GM12874 (cell line): ENCODE data around the gene ZNF362.

Experiments used
- CTCF ChIP-seq: IDR thresholded peaks from 2 replicates; pipeline ENCODE4 v1.5.1; 2011; ENCODE audit warnings: low read depth, mild to moderate bottlenecking, control low read depth, low read length, moderate library complexity; ENCODE audit not compliant: insufficient read depth

Gene ZNF362

GRCh38 chr1:33284049-33284448 lies 27.8 kb downstream of the ZNF362 start:
- no peak for TF ChIP-seq CTCF

DNA sequence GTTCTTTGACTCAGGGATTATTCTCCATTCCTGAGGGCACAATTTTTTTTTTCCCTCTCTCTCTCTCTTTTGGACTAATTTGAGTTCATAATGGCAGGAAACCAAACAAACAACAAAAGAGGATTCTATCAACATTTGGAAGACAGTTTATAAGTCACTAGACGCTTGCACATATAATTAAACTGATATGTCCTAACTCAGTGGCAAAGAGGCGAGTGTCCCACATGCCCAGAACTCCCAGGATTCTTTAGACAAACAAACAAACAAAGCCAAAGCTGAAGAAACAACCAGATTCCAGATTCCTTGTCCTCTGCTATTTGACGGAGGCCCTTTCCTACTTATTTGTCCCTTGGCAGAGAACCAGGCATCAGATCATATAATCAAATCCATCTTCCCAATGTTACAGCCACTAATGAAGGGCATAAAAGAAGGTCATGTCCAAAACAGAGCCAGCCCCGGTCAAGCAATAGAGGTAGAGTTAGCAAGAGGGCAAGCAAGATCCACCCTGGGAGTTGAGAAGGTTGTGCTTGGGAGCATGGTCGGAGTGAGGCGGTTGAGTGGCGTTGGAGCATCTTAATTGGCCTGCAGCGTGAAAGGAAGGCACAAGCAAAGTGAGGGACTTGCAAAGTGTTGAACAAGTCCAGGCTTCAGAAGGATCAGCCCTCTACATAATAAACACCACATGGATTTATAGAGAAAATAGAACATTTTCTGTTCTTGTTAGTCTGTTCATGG lies 30.3 kb downstream of the ZNF362 start:
- TF ChIP-seq CTCF, result no peak

GRCh38 chr1:33287317-33287716 lies 31.0 kb downstream of the ZNF362 start:
- TF ChIP-seq CTCF, result no peak

- TF ChIP-seq CTCF, result no peak
Measured at GRCh38 chr1:33288976-33289857, 32.9 kb downstream of the ZNF362 start.

DNA sequence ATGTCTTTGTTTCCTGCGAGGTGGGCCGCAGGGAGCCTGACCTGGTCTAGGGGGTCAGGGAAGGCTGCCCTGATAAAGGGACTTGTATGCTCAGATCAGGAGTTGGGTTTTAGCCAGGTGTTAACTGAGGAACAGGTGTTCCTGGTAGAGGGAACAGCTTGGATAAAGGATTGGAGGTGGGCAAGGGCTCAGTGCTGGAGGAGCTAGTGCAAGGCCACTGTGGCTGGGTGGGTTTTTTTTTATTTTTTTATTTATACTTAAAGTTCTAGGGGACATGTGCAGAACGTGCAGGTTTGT lies 33.5 kb downstream of the ZNF362 start:
- TF ChIP-seq CTCF, result no peak

GRCh38 chr1:33292726-33293340 lies 36.5 kb downstream of the ZNF362 start:
- no peak for TF ChIP-seq CTCF
